Body of pancreas (tissue), 4 donors: ENCODE measurements around the gene RAI1. TPM values are rescaled to one million over a fixed set of nuclear protein-coding genes. Genes with fewer than 3 reads are reported as not detected.

Source experiments
- ATAC-seq: fragments of 150-250 bp; one replicate; pipeline ENCODE4 v1.9.1; 2016
- DNase-seq, 4 donors: peaks; one replicate each; pipeline ENCODE4 v3.0.0-alpha.2; 2019
- H3K27ac ChIP-seq, 4 donors: fragments of 200-600 bp; sonication (generic); 1 replicate in 3 of 4; 2 replicates in 1 of 4; pipeline versions ENCODE4 v1.5.1 to v1.6.1; 2016 to 2019; ENCODE audit warnings: mild to moderate bottlenecking in 1 of 4, mixed read lengths in 1 of 4, moderate library complexity in 1 of 4
- H3K27me3 ChIP-seq, 2 donors: fragments of 200-600 bp; sonication (generic); one replicate each; pipeline ENCODE4 v1.6.0; 2016; ENCODE audit warnings: mild to moderate bottlenecking in 1 of 2
- H3K36me3 ChIP-seq, 2 donors: fragments of 200-600 bp; sonication (generic); replicated peaks in 1 of 2; 2 replicates each; pipeline ENCODE4 v1.5.1; 2016; ENCODE audit warnings: low read depth in 2 of 2; ENCODE audit not compliant: insufficient read depth in 1 of 2
- H3K4me1 ChIP-seq: fragments of 200-600 bp; sonication (generic); one replicate; pipeline ENCODE4 v1.6.0; 2016
- H3K4me3 ChIP-seq, 2 donors: fragments of 200-600 bp; sonication (generic); 1 replicate in 1 of 2; 2 replicates in 1 of 2; pipeline ENCODE4 v1.5.1; 2016 to 2019
- H3K9me3 ChIP-seq, 3 donors: fragments of 200-600 bp; sonication (generic); 1 replicate in 2 of 3; 2 replicates in 1 of 3; pipeline ENCODE4 v1.5.1; 2016
- POLR2A ChIP-seq, 3 donors: fragments of 450-650 bp; IDR thresholded peaks; one replicate each; pipeline ENCODE4 v1.6.1; 2016; ENCODE audit warnings: antibody characterized with exemption in 3 of 3, mild to moderate bottlenecking in 2 of 3
- WGBS, 2 donors: methylation state at CpG; one replicate each; pipeline ENCODE4 v1.1.5; 2017; 5-methylcytosine and 5-hydroxymethylcytosine counted together
- intact Hi-C: fragments of 100-400 bp; cut with DNase I; formaldehyde crosslinking; loops from one replicate; pipeline ENCODE4 v1.15.1; 2023
- total RNA-seq, 2 donors: library from RNA; depleted of rRNA; stranded (reverse); fragments of >200 nt; gene quantifications; one replicate each; pipeline ENCODE4 v1.1.0, GENCODE V29; 2016
- TF ChIP-seq, protein P1 (sequence below), 7 experiments: fragments of 450-650 bp in 4 of 7; fragments of 200-600 bp in 3 of 7; sonication (generic) in 3 of 7; IDR thresholded peaks; one replicate each; pipeline ENCODE4 v1.5.1; 2016 to 2019; ENCODE audit warnings: antibody characterized with exemption in 7 of 7

Gene RAI1
- total RNA-seq, 2 donors from 2014 or later: 16.3 to 41.5 TPM

DNA sequence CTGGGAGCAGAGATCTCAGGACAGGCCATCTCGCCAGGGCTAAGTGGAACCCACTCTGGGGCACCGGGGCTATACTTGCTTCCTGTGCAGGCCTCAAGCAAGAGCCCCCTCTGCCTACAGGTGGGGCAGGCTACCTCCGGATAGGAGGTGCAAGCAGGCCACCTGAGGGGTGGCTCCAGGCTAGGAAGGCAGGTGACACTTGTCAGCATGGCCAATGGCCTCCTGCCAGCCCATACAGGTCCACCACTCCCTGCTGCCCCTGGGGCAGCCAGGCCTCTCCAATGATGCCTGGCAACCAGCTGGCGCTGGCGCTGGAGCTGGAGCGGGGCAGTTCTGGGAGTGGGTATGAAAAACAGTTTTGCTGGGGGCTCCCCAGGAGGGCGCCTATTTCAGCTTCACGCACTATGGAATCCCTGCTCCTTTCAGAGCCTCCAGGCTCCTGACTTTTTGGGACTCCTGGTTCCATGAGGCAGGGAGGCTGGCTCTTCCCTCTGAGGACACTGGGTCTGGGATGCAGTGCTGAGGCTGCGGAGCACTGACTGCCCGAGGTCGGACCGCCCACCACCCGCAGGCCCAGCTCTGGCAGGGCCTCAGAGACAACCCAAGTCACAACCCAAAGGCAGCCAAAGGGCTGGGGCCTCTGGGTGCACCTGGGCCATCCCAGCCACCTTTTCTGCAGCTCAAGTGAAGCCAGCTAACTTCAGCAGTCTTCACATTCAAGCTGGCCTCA, 164.0 kb downstream of the RAI1 start:
- ATAC-seq (no peak), DNase-seq (peak in 3 of 4 donors; percentile 54 to 59 (median 57))
- H3K27me3 ChIP-seq: no peaks in the 10 kb centered on the region
- TF ChIP-seq, protein P1, sequence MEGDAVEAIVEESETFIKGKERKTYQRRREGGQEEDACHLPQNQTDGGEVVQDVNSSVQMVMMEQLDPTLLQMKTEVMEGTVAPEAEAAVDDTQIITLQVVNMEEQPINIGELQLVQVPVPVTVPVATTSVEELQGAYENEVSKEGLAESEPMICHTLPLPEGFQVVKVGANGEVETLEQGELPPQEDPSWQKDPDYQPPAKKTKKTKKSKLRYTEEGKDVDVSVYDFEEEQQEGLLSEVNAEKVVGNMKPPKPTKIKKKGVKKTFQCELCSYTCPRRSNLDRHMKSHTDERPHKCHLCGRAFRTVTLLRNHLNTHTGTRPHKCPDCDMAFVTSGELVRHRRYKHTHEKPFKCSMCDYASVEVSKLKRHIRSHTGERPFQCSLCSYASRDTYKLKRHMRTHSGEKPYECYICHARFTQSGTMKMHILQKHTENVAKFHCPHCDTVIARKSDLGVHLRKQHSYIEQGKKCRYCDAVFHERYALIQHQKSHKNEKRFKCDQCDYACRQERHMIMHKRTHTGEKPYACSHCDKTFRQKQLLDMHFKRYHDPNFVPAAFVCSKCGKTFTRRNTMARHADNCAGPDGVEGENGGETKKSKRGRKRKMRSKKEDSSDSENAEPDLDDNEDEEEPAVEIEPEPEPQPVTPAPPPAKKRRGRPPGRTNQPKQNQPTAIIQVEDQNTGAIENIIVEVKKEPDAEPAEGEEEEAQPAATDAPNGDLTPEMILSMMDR (IDR thresholded peaks at IDR 0.05): no peak
- TF ChIP-seq POLR2A (IDR thresholded peaks at IDR 0.05): no peak
- intact Hi-C loops: loop anchor here (5.0 kb wide), 1 partner anchor 33 kb away; no protein-coding TSS in a partner anchor
- WGBS, 2 donors: 87 to 96% methylated on average over 5 to 13 of the region's 13 CpGs
- no peaks in the 10 kb centered on the region for H3K36me3 ChIP-seq
- H3K27ac ChIP-seq: no peak overlapping the region
- no peak overlapping the region for H3K4me3 ChIP-seq
- H3K4me1 ChIP-seq: peaks cover 42% of the 10 kb centered on the region
- H3K9me3 ChIP-seq: no peaks in the 10 kb centered on the region

DNA sequence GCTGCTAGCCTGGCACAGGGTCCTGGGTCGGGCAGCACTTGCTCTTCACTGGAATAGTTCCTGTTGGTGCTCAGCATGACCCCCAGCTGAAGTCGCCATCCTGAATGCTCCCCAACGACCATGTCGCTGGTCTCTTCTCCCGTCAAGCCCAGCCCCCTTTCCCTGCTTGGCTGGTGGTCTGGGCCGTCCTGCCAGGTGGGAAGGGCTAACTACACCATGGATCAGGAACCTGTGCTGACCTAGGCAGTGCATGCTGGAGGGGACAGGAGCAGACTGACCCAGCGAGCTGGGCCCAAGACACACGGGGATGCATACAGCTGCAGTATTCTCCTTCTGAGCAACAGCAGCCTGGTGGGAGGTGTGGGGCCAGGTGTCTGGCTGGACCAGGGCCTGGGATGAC, 164.7 kb downstream of the RAI1 start:
- DNase-seq (no peak), ATAC-seq (no peak)
- no peaks in the 10 kb centered on the region for H3K36me3 ChIP-seq
- intact Hi-C loops: loop anchor here (5.0 kb wide), 1 partner anchor 34 kb away; no protein-coding TSS in a partner anchor
- H3K4me1 ChIP-seq: peaks cover 37% of the 10 kb centered on the region
- no peaks in the 10 kb centered on the region for H3K27me3 ChIP-seq
- H3K4me3 ChIP-seq: no peak overlapping the region
- TF ChIP-seq POLR2A (IDR thresholded peaks at IDR 0.05): no peak
- TF ChIP-seq, protein P1 (IDR thresholded peaks at IDR 0.05): no peak
- WGBS, 2 donors: 86 to 90% methylated on average over 2 to 8 of the region's 8 CpGs
- no peaks in the 10 kb centered on the region for H3K9me3 ChIP-seq
- H3K27ac ChIP-seq: no peak overlapping the region

DNA sequence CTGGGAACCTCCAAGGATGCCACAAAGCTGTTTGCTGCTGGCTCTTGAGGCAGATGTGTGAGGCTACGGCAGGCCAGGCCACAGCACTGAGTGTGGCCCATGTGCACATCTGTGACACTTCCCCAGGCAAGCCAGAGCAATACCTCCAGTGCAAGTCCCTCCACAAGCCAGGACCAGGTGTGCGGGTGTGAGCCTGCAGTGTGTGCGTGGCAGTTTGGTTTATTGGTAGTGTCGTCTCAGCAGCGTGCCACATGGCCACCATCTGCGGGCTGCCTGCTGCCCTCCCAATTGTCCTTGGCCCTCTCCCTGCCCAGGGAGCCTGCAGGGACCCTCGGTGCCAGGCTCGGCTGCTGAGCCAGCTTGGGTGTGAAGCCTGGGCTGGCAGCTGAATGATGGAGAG, 165.4 kb downstream of the RAI1 start:
- ATAC-seq (no peak), DNase-seq (no peak)
- Histone ChIP-seq H3K27me3 (no peaks in the 10 kb centered on the region), H3K36me3 (no peaks in the 10 kb centered on the region), H3K4me1 (peaks cover 31% of the 10 kb centered on the region), H3K27ac (no peak overlapping the region), H3K9me3 (no peaks in the 10 kb centered on the region), H3K4me3 (no peak overlapping the region)
- TF ChIP-seq, protein P1 (IDR thresholded peaks at IDR 0.05): no peak
- intact Hi-C loops: loop anchor here (5.0 kb wide), 1 partner anchor 34 kb away; no protein-coding TSS in a partner anchor
- 89 to 98% methylated on average over 8 of the region's 8 CpGs for WGBS, 2 donors

DNA sequence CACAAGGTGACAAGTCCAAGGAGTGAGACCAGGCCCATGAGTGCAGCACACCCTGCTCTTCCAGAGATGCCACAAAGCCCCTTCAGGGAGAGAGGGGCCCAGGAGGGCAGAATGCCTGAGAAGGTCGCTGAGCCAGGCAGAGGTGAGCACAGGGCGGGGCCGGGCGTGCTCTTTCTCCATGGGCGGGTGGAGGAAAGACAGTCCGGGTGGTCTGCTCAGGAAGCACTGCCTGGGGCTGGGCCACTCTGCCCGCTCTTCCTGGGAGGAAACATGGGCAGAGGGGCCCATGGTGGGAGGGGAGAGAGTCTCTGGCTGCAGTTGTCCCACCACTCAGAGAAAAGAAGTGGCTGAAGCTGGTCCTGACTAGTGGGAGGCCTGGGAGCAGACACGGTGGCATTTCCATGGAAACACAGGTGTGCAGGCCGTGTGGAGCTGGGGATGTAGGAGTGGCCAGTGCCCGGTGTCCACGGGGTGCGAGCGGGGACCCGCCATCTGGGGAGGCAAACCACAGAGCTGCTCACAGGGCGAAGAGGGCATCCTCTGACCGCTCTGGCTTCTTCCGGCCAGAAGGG, 165.9 kb downstream of the RAI1 start:
- H3K4me1 ChIP-seq: peaks cover 25% of the 10 kb centered on the region
- intact Hi-C loops: loop anchor here (5.0 kb wide), 1 partner anchor 35 kb away; no protein-coding TSS in a partner anchor
- no peak for TF ChIP-seq POLR2A (IDR thresholded peaks at IDR 0.05)
- TF ChIP-seq, protein P1 (IDR thresholded peaks at IDR 0.05): no peak
- no peaks in the 10 kb centered on the region for H3K9me3 ChIP-seq
- no peak overlapping the region for H3K4me3 ChIP-seq
- H3K27ac ChIP-seq: no peak overlapping the region
- no peak for ATAC-seq
- H3K27me3 ChIP-seq: no peaks in the 10 kb centered on the region
- WGBS, 2 donors: 76 to 77% methylated on average over 13 to 17 of the region's 17 CpGs
- H3K36me3 ChIP-seq: no peaks in the 10 kb centered on the region
- DNase-seq: no peak
